ENCODE results near the gene TIMD4. TPM values are rescaled to one million over a fixed set of nuclear protein-coding genes. Genes with fewer than 3 reads are reported as not detected.

Gene TIMD4
- not detected for total RNA-seq (ENCODE audit: unreplicated experiment)
- long read RNA-seq, result 0 reads

DNA sequence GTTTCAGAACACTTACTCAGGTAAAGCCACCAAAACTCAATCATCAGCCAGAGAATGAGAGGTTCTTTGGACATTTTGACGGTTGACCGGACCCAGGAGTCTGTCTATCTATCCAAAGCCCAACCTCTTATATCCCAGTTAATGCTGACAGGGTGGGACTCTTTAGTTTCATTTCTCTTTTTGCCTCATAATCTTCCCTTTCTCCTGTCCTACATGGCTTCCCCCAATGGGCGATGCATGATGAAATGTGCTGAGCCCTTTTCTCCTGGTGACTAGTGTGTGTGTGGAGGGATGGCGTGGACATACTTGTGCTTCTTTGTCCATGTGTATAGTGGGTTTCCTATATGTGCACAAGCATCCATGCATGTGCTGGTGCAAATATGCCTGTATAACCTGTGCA is at the start of gene TIMD4:
Gene TIMD4 (minus strand): TSS at position 102 of the 400 bp plus-strand sequence. CDS start 28 bp downstream, at position 74.
- H3K27me3 Mint-ChIP-seq (ENCODE audit: unreplicated experiment), result peaks cover 2% of the 10 kb centered on the region
- H3K27ac Mint-ChIP-seq (ENCODE audit: unreplicated experiment), result no peak within 1 kb of the TSS
- no peak for TF ChIP-seq CTCF (IDR thresholded peaks at IDR 0.05; ENCODE audit: partially characterized antibody, unreplicated experiment)

GRCh38 chr5:157006262-157006661 is 43.2 kb upstream of the TIMD4 start:
- H3K27ac Mint-ChIP-seq (ENCODE audit: unreplicated experiment), result no peak overlapping the region
- no peak overlapping the region for H3K4me3 Mint-ChIP-seq (ENCODE audit: unreplicated experiment)
- DNase-seq, result no peak
- peaks cover 5% of the 10 kb centered on the region for H3K36me3 Mint-ChIP-seq (ENCODE audit: unreplicated experiment)
- peaks cover 2% of the 10 kb centered on the region for H3K27me3 Mint-ChIP-seq (ENCODE audit: unreplicated experiment)
- no peak for TF ChIP-seq CTCF (IDR thresholded peaks at IDR 0.05; ENCODE audit: partially characterized antibody, unreplicated experiment)
- H3K4me1 Mint-ChIP-seq (ENCODE audit: low read depth, unreplicated experiment), result no peaks in the 10 kb centered on the region
- peaks cover 5% of the 10 kb centered on the region for H3K9me3 Mint-ChIP-seq (ENCODE audit: unreplicated experiment)

More for the DNA sequence above, at the start of gene TIMD4:
- no peaks in the 10 kb centered on the region for H3K4me1 Mint-ChIP-seq (ENCODE audit: low read depth, unreplicated experiment)
- H3K36me3 Mint-ChIP-seq (ENCODE audit: unreplicated experiment), result no peaks in the 10 kb centered on the region
- no peak within 1 kb of the TSS for H3K4me3 Mint-ChIP-seq (ENCODE audit: unreplicated experiment)
- no peaks in the 10 kb centered on the region for H3K9me3 Mint-ChIP-seq (ENCODE audit: unreplicated experiment)
- DNase-seq, result no peak

DNA sequence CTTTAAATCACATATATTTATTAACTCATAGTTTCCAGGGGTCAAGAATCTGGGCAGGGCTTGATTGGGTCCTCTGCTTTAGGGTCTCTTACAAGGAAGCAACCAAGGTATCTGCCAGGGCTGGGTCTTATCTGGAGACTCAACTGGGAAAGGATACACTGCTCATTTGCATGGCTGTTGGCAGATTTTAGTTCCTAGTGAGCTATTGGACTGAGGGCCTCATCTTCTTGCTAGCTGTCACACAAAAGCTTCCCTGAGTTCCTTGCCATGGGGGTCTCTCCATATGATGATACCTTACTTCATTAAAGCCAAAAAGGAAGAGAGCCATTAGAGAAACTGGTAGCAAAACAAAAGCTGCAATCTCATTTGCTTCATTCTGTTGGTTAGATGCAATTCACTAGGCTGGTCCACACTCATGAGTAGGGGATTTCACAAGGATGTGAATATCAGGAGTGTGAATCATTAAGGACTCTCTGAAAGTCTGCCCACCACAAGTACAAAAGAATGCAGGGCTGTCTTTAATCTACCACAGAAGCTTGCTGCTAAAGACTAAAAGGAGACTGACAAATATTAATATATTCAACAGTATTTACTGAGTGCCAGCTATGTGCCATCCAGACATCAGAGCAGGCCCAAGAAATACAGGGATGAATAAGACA is 42.0 kb upstream of the TIMD4 start:
- peaks cover 11% of the 10 kb centered on the region for H3K36me3 Mint-ChIP-seq (ENCODE audit: unreplicated experiment)
- H3K27me3 Mint-ChIP-seq (ENCODE audit: unreplicated experiment), result no peaks in the 10 kb centered on the region
- no peak overlapping the region for H3K4me3 Mint-ChIP-seq (ENCODE audit: unreplicated experiment)
- peaks cover 3% of the 10 kb centered on the region for H3K9me3 Mint-ChIP-seq (ENCODE audit: unreplicated experiment)
- no peak for TF ChIP-seq CTCF (IDR thresholded peaks at IDR 0.05; ENCODE audit: partially characterized antibody, unreplicated experiment)
- H3K4me1 Mint-ChIP-seq (ENCODE audit: low read depth, unreplicated experiment), result no peaks in the 10 kb centered on the region
- DNase-seq, result no peak
- no peak overlapping the region for H3K27ac Mint-ChIP-seq (ENCODE audit: unreplicated experiment)

DNA sequence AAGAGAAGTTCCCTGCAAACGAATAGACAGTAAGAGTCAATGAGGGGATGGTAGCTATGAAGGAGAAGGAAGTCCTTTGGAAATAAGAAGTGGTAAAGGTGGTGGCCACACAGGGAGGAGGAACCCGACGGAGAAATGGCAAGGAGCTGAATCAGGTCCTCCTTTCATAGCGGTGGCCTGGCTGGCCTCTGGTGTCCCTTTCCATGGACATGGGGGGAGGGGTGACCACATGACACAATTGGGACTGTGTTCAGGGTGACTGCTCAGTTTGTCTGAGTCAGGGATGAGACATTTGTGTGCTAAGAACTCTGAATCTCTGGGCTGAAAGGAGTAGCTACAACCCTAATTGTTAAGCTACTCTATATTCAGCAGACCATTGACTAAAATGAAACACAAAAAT is 28.7 kb upstream of the TIMD4 start:
- Mint-ChIP-seq H3K4me3 (ENCODE audit: unreplicated experiment) (no peak overlapping the region), H3K4me1 (ENCODE audit: low read depth, unreplicated experiment) (no peaks in the 10 kb centered on the region), H3K36me3 (ENCODE audit: unreplicated experiment) (no peaks in the 10 kb centered on the region), H3K9me3 (ENCODE audit: unreplicated experiment) (no peaks in the 10 kb centered on the region), H3K27ac (ENCODE audit: unreplicated experiment) (no peak overlapping the region), H3K27me3 (ENCODE audit: unreplicated experiment) (no peaks in the 10 kb centered on the region)
- TF ChIP-seq CTCF (IDR thresholded peaks at IDR 0.05; ENCODE audit: partially characterized antibody, unreplicated experiment), result no peak
- DNase-seq, result no peak

DNA sequence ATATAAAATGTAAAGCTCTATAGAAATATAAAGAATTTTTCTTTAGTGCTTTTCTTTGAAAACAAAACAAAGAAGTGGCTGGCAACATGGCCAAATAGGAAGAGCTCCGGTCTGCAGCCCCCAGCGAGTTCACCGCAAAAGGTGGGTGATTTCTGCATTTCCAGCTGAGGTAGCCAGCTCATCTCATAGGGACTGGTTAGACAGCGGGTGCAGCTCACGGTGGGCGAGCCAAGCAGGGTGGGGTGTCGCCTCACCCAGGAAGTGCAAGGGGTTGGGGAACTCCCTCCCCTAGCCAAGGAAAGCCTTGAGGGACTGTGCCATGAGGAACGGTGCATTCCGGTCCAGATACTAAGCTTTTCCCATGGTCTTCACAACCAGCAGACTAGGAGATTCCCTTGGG is 21.0 kb upstream of the TIMD4 start:
- Mint-ChIP-seq H3K4me1 (ENCODE audit: low read depth, unreplicated experiment) (no peaks in the 10 kb centered on the region), H3K27ac (ENCODE audit: unreplicated experiment) (no peak overlapping the region), H3K9me3 (ENCODE audit: unreplicated experiment) (no peaks in the 10 kb centered on the region), H3K27me3 (ENCODE audit: unreplicated experiment) (no peaks in the 10 kb centered on the region), H3K4me3 (ENCODE audit: unreplicated experiment) (no peak overlapping the region), H3K36me3 (ENCODE audit: unreplicated experiment) (no peaks in the 10 kb centered on the region)
- no peak for TF ChIP-seq CTCF (IDR thresholded peaks at IDR 0.05; ENCODE audit: partially characterized antibody, unreplicated experiment)
- DNase-seq, result no peak
